A673 (cell line): Measurements from ENCODE around the gene SPAG6. TPM values are rescaled to one million over a fixed set of nuclear protein-coding genes. Genes with fewer than 3 reads are reported as not detected.

Source experiments
- BruUV-seq: library from RNA; stranded (reverse); fragments of 400-500 nt; replicated peaks from 2 replicates; lab custom pipeline; 2021; lab: Mats Ljungman, UMichigan
- CTCF ChIA-PET: fragments of 300-600 bp; sonication (Branson Sonifier 250); formaldehyde crosslinking; loops from one replicate; lab custom pipeline; 2022; ENCODE audit warnings: antibody characterized with exemption; lab: Charles Lee
- POLR2A ChIA-PET: fragments of 300-600 bp; sonication (Branson Sonifier 250); formaldehyde crosslinking; loops from one replicate; lab custom pipeline; 2022; ENCODE audit warnings: antibody characterized with exemption; ENCODE audit not compliant: low non-redundant PET; lab: Charles Lee
- DNase-seq: peaks from one replicate; pipeline ENCODE4 v3.0.0-alpha.2; 2015; ENCODE audit warnings: low spot score
- H3K27ac ChIP-seq: fragments of 200-600 bp; sonication (generic); 2 replicates; pipeline ENCODE4 v1.5.1; 2016; ENCODE audit warnings: mixed run types, low read depth, mild to moderate bottlenecking, mixed read lengths, antibody characterized with exemption, low read length; ENCODE audit not compliant: poor library complexity, severe bottlenecking
- H3K27me3 ChIP-seq: fragments of 200-600 bp; sonication (generic); replicated peaks from 2 replicates; pipeline ENCODE4 v1.6.1; 2017; ENCODE audit warnings: mixed run types, low read depth, mild to moderate bottlenecking, mixed read lengths, antibody characterized with exemption, low read length; ENCODE audit not compliant: insufficient read depth, poor library complexity
- H3K36me3 ChIP-seq: fragments of 200-600 bp; sonication (generic); 2 replicates; pipeline ENCODE4 v1.6.1; 2016; ENCODE audit warnings: mixed run types, mild to moderate bottlenecking, mixed read lengths, antibody characterized with exemption, low read length; ENCODE audit not compliant: insufficient read depth, poor library complexity, severe bottlenecking
- H3K4me1 ChIP-seq: fragments of 200-600 bp; sonication (generic); 2 replicates; pipeline ENCODE4 v1.6.1; 2017; ENCODE audit warnings: mixed run types, mild to moderate bottlenecking, mixed read lengths, antibody characterized with exemption, low read length; ENCODE audit not compliant: insufficient read depth, poor library complexity, severe bottlenecking
- H3K4me3 ChIP-seq: fragments of 200-600 bp; sonication (generic); 2 replicates; pipeline ENCODE4 v1.5.1; 2016; ENCODE audit warnings: low read depth, mixed run types, mild to moderate bottlenecking, mixed read lengths, low read length; ENCODE audit not compliant: poor library complexity, severe bottlenecking
- H3K9me3 ChIP-seq: fragments of 200-600 bp; sonication (generic); 2 replicates; pipeline ENCODE4 v1.6.1; 2016; ENCODE audit warnings: mixed run types, low read depth, mild to moderate bottlenecking, mixed read lengths, antibody characterized with exemption, low read length; ENCODE audit not compliant: poor library complexity, severe bottlenecking
- EZH2 ChIP-seq: fragments of 200-600 bp; sonication (generic); IDR thresholded peaks from 2 replicates; pipeline ENCODE4 v1.6.1; 2017; ENCODE audit warnings: borderline replicate concordance, low read depth, mild to moderate bottlenecking, mixed read lengths, antibody characterized with exemption, low read length; ENCODE audit not compliant: poor library complexity, severe bottlenecking
- intact Hi-C: fragments of 100-400 bp; cut with micrococcal nuclease; formaldehyde crosslinking; loops from one replicate; pipeline ENCODE4 v1.10.0; 2022; ENCODE audit not compliant: unreplicated experiment
- total RNA-seq: library from RNA; stranded (reverse); gene quantifications from 2 replicates; pipeline ENCODE4 v1.2.3, GENCODE V29; 2021
- TF ChIP-seq, protein P1 (sequence below): fragments of 300-800, 200-600 bp; sonication (generic); conservative IDR thresholded peaks from 2 replicates; pipeline ENCODE4 v1.5.1; 2017; ENCODE audit warnings: low read depth, mild to moderate bottlenecking, antibody characterized with exemption, low read length, moderate library complexity, mixed read lengths

The SPAG6 gene
- total RNA-seq, 1 experiment from 2014 or later = 0.39 TPM

DNA sequence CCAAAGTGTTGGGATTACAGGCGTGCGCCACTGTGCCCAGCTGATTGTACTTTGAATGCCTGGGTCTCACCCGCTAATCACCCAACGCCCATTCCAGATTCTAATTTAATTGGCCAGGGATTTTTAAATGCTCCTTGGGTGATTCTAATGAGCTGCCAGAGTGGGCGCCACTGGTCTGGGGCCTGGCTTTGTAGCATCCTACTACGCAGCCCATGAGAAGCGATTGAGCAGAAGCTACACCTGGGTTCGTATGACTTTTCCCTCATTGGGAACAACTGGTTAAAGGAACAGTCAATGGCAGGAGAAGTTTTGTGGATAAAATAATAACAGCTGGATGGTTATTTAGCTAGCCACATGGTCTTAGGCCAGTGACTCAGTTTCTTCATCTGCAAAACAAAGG lies 108.0 kb downstream of the SPAG6 start:
- Histone ChIP-seq H3K4me3 (no peak overlapping the region), H3K27ac (no peak overlapping the region), H3K9me3 (no peaks in the 10 kb centered on the region), H3K4me1 (no peaks in the 10 kb centered on the region), H3K36me3 (no peaks in the 10 kb centered on the region), H3K27me3 (no peaks in the 10 kb centered on the region)
- BruUV-seq = no TSS peak
- intact Hi-C loops = no loop called here
- TF ChIP-seq, protein P1, sequence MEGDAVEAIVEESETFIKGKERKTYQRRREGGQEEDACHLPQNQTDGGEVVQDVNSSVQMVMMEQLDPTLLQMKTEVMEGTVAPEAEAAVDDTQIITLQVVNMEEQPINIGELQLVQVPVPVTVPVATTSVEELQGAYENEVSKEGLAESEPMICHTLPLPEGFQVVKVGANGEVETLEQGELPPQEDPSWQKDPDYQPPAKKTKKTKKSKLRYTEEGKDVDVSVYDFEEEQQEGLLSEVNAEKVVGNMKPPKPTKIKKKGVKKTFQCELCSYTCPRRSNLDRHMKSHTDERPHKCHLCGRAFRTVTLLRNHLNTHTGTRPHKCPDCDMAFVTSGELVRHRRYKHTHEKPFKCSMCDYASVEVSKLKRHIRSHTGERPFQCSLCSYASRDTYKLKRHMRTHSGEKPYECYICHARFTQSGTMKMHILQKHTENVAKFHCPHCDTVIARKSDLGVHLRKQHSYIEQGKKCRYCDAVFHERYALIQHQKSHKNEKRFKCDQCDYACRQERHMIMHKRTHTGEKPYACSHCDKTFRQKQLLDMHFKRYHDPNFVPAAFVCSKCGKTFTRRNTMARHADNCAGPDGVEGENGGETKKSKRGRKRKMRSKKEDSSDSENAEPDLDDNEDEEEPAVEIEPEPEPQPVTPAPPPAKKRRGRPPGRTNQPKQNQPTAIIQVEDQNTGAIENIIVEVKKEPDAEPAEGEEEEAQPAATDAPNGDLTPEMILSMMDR = no peak
- TF ChIP-seq EZH2 = no peak
- DNase-seq = no peak
- ChIA-PET CTCF (no interaction called here), POLR2A (no interaction called here)

DNA sequence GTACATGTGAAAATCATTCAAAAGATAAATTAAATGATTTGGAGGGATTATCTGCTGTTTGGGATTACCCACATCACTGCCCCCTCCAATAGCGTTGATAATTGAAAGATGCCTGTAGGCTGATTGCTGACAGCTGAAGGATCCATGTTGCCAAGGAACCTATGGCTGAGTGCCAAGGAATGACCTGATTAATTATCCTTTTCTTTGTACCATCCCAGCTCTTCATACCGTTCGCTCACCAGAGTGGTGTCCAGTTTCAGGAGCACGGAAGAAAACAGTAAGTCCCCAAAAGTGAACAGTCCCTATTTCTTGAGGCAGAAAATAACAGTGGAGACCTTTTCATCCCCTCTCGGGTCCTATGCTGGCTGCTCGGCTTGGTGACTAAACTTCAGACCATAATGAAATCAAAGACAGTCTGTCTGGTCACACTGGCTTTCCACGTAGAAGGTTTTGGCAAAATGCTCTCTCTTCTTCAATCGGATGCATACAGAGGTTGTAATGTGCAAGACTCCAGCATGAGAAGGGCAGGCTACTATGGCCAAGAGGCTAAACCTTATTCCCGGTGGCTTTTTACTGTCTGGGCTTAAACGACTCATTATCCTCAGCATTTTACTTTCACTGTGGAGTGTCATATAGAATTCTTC lies 108.8 kb downstream of the SPAG6 start:
- peak; percentile 57 for DNase-seq
- ChIA-PET CTCF (no interaction called here), POLR2A (no interaction called here)
- Histone ChIP-seq H3K4me3 (no peak overlapping the region), H3K27me3 (no peaks in the 10 kb centered on the region), H3K9me3 (no peaks in the 10 kb centered on the region), H3K27ac (no peak overlapping the region), H3K36me3 (no peaks in the 10 kb centered on the region), H3K4me1 (no peaks in the 10 kb centered on the region)
- TF ChIP-seq, protein P1 = no peak
- BruUV-seq = no TSS peak
- intact Hi-C loops = no loop called here

DNA sequence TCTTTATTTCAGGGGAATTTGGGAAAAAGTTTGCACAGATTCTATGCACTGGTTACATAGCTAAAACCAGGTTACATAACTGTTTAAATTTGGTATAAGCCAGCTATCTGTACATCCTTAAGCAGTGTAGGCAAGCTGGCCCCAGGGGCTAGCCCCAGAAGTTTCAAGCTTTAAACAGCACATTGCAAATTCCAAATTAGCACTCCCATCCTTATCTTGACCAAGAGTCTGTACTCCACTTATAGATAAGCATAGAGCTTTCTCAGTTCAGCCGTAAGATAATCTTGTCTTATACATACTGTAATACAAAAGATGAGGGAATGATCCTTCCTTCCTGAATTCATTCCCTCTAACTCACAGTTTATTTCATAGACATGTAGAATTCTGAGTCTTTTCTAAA lies 109.3 kb downstream of the SPAG6 start:
- ChIA-PET POLR2A (no interaction called here), CTCF (no interaction called here)
- Histone ChIP-seq H3K4me1 (no peaks in the 10 kb centered on the region), H3K9me3 (no peaks in the 10 kb centered on the region), H3K27ac (no peak overlapping the region), H3K27me3 (no peaks in the 10 kb centered on the region), H3K36me3 (no peaks in the 10 kb centered on the region), H3K4me3 (no peak overlapping the region)
- no peak for TF ChIP-seq EZH2
- TF ChIP-seq, protein P1 = no peak
- BruUV-seq = no TSS peak
- no peak for DNase-seq
- intact Hi-C loops = no loop called here
